Esophagus squamous epithelium (tissue), 5 donors: ENCODE results near the gene GMDS. TPM values are rescaled to one million over a fixed set of nuclear protein-coding genes. Genes with fewer than 3 reads are reported as not detected.

Experiments
- DNase-seq: peaks from one replicate; lab custom pipeline; 2025; lab: John Stamatoyannopoulos, UW
- H3K27ac ChIP-seq, 4 donors: fragments of 200-600 bp; sonication (generic); one replicate each; pipeline ENCODE4 v1.5.1; 2016 to 2019; ENCODE audit warnings: mild to moderate bottlenecking in 1 of 4
- H3K27me3 ChIP-seq, 4 donors: fragments of 200-600 bp; sonication (generic); 1 replicate in 3 of 4; 2 replicates in 1 of 4; pipeline versions ENCODE4 v1.5.1 to v1.6.0; 2017 to 2021; ENCODE audit warnings: antibody characterized with exemption in 1 of 4
- H3K36me3 ChIP-seq, 3 donors: fragments of 200-600 bp; sonication (generic); one replicate each; pipeline ENCODE4 v1.5.1; 2016 to 2019
- H3K4me1 ChIP-seq, 3 donors: fragments of 200-600 bp; sonication (generic); one replicate each; pipeline ENCODE4 v1.5.1; 2017 to 2019
- H3K4me3 ChIP-seq, 4 donors: fragments of 200-600 bp; sonication (generic); 1 replicate in 3 of 4; 2 replicates in 1 of 4; pipeline ENCODE4 v1.5.1; 2016 to 2019; ENCODE audit warnings: mild to moderate bottlenecking in 2 of 4, moderate library complexity in 1 of 4
- H3K9me3 ChIP-seq, 3 donors: fragments of 200-600 bp; sonication (generic); one replicate each; pipeline ENCODE4 v1.5.1; 2016 to 2019
- POLR2A ChIP-seq, 4 donors: fragments of 450-650 bp; IDR thresholded peaks; one replicate each; pipeline ENCODE4 v1.6.1; 2017; ENCODE audit warnings: antibody characterized with exemption in 4 of 4, mild to moderate bottlenecking in 4 of 4, moderate library complexity in 3 of 4
- WGBS, 2 donors: methylation state at CpG; one replicate each; pipeline ENCODE4 v1.1.5; 2018; 5-methylcytosine and 5-hydroxymethylcytosine counted together
- intact Hi-C: fragments of 100-400 bp; cut with DNase I; formaldehyde crosslinking; loops from one replicate; pipeline ENCODE4 v1.15.0; 2022
- total RNA-seq, 4 donors: library from RNA; depleted of rRNA; stranded (reverse); fragments of >200 nt; gene quantifications; one replicate each; pipeline ENCODE4 v1.1.0, GENCODE V29; 2016
- TF ChIP-seq, protein P1 (sequence below), 6 experiments: fragments of 450-650 bp in 4 of 6; fragments of 200-600 bp in 2 of 6; sonication (generic) in 2 of 6; IDR thresholded peaks; one replicate each; pipeline ENCODE4 v1.5.1; 2016 to 2019; ENCODE audit warnings: antibody characterized with exemption in 6 of 6, mild to moderate bottlenecking in 4 of 6, moderate library complexity in 4 of 6
- donor health status: DM: yes; HTN: yes; CAD: no.

Gene GMDS
- total RNA-seq, 4 donors from 2014 or later: 17.9 to 58.7 (median 36.7) TPM

- intact Hi-C loops: no loop called here
- 87 to 95% methylated on average over 7 to 9 of the region's 9 CpGs for whole genome bisulfite sequencing, 2 donors
- no peak for TF ChIP-seq POLR2A (IDR thresholded peaks at IDR 0.05)
- TF ChIP-seq, protein P1, sequence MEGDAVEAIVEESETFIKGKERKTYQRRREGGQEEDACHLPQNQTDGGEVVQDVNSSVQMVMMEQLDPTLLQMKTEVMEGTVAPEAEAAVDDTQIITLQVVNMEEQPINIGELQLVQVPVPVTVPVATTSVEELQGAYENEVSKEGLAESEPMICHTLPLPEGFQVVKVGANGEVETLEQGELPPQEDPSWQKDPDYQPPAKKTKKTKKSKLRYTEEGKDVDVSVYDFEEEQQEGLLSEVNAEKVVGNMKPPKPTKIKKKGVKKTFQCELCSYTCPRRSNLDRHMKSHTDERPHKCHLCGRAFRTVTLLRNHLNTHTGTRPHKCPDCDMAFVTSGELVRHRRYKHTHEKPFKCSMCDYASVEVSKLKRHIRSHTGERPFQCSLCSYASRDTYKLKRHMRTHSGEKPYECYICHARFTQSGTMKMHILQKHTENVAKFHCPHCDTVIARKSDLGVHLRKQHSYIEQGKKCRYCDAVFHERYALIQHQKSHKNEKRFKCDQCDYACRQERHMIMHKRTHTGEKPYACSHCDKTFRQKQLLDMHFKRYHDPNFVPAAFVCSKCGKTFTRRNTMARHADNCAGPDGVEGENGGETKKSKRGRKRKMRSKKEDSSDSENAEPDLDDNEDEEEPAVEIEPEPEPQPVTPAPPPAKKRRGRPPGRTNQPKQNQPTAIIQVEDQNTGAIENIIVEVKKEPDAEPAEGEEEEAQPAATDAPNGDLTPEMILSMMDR (IDR thresholded peaks at IDR 0.05): no peak
- Histone ChIP-seq H3K27me3 (no peaks in the 10 kb centered on the region), H3K9me3 (no peaks in the 10 kb centered on the region), H3K27ac (no peak overlapping the region), H3K36me3 (no peaks in the 10 kb centered on the region), H3K4me3 (no peak overlapping the region), H3K4me1 (peaks cover 0 to 4% (median 0%) of the 10 kb centered on the region in 3 donors)
- DNase-seq: no peak
Observed at GRCh38 chr6:2149361-2150006, 95.9 kb downstream of the GMDS start.

- H3K4me3 ChIP-seq: no peak overlapping the region
- no peaks in the 10 kb centered on the region for H3K36me3 ChIP-seq
- no peaks in the 10 kb centered on the region for H3K9me3 ChIP-seq
- DNase-seq: no peak
- H3K27ac ChIP-seq: no peak overlapping the region
- peaks cover 0 to 9% (median 0%) of the 10 kb centered on the region in 3 donors for H3K4me1 ChIP-seq
- no peaks in the 10 kb centered on the region for H3K27me3 ChIP-seq
- 92 to 94% methylated on average over 7 to 8 of the region's 8 CpGs for WGBS, 2 donors
- intact Hi-C loops: no loop called here
- TF ChIP-seq POLR2A (IDR thresholded peaks at IDR 0.05): no peak
- TF ChIP-seq, protein P1 (IDR thresholded peaks at IDR 0.05): no peak
Observed at GRCh38 chr6:2148748-2149147, 96.7 kb downstream of the GMDS start.

GRCh38 chr6:2147766-2148448 lies 97.5 kb downstream of the GMDS start:
- H3K27ac ChIP-seq: no peak overlapping the region
- WGBS, 2 donors: 72 to 74% methylated on average over 6 of the region's 6 CpGs
- no peak overlapping the region for H3K4me3 ChIP-seq
- H3K36me3 ChIP-seq: no peaks in the 10 kb centered on the region
- DNase-seq: no peak
- no peaks in the 10 kb centered on the region for H3K9me3 ChIP-seq
- H3K4me1 ChIP-seq: peaks cover 0 to 12% (median 0%) of the 10 kb centered on the region in 3 donors
- H3K27me3 ChIP-seq: no peaks in the 10 kb centered on the region
- intact Hi-C loops: no loop called here
- no peak for TF ChIP-seq POLR2A (IDR thresholded peaks at IDR 0.05)
- TF ChIP-seq, protein P1 (IDR thresholded peaks at IDR 0.05): no peak

DNA sequence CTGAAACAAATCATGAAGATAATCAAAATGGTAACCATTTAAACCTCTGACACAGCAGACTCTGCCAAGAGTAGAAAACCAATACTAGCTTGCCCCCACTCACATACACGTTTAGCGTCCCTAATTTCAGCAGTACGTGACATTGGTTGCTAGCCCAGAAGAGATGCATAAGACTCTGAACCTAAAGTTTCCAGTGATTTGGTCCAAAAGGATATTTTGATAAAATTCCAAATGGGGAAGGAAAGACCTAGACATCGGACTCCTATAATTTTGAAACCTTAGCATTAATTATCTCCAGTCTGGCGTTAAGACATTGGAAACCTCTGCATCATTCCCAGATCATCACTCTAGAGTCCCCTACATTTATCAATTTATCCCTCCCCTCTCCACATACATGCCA lies 98.1 kb downstream of the GMDS start:
- no peak overlapping the region for H3K4me3 ChIP-seq
- H3K4me1 ChIP-seq: peaks cover 0 to 12% (median 0%) of the 10 kb centered on the region in 3 donors
- WGBS, 2 donors: 93 to 97% methylated on average over 5 of the region's 5 CpGs
- no peak for TF ChIP-seq POLR2A (IDR thresholded peaks at IDR 0.05)
- TF ChIP-seq, protein P1 (IDR thresholded peaks at IDR 0.05): no peak
- no peaks in the 10 kb centered on the region for H3K36me3 ChIP-seq
- H3K27me3 ChIP-seq: no peaks in the 10 kb centered on the region
- H3K27ac ChIP-seq: no peak overlapping the region
- intact Hi-C loops: no loop called here
- no peak for DNase-seq
- H3K9me3 ChIP-seq: no peaks in the 10 kb centered on the region

GRCh38 chr6:2144210-2144609 lies 101.2 kb downstream of the GMDS start:
- WGBS, 2 donors: 76 to 77% methylated on average over 3 to 4 of the region's 4 CpGs

More at GRCh38 chr6:2144210-2144609, 101.2 kb downstream of the GMDS start:
- no peak for DNase-seq
- H3K4me1 ChIP-seq: peaks cover 0 to 12% (median 0%) of the 10 kb centered on the region in 3 donors
- no peak for TF ChIP-seq POLR2A (IDR thresholded peaks at IDR 0.05)
- TF ChIP-seq, protein P1 (IDR thresholded peaks at IDR 0.05): no peak
- H3K36me3 ChIP-seq: no peaks in the 10 kb centered on the region
- no peak overlapping the region for H3K27ac ChIP-seq
- no peaks in the 10 kb centered on the region for H3K27me3 ChIP-seq
- no peaks in the 10 kb centered on the region for H3K9me3 ChIP-seq
- intact Hi-C loops: no loop called here
- H3K4me3 ChIP-seq: no peak overlapping the region
